ENCODE results near the gene PTBP3. TPM values are rescaled to one million over a fixed set of nuclear protein-coding genes. Genes with fewer than 3 reads are reported as not detected.

PTBP3 gene
- polyA plus RNA-seq, 2 of the 4 experiments (the other 2 are of a cell fraction): 55.7 to 105 TPM

DNA sequence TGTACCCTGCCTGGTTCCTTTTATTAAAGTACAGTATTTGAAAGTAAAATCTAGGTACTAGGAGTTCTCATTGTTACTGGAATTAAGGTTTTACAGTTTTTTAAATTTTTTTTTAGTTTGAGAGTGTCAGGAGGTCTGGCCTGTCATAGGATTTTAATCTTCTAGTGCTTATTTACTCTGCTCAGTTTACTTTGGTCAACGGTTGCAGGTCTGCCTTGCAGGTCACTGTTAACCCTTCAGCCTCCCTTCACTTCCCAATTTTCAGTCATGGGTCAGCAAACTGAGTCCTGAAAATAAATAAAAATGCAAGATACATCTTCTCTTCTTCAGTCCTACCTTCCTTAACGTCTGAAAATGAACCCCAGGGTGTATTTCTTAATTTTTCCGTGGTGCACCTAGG lies 18.8 kb upstream of the PTBP3 start (continued):
- no peak for TF ChIP-seq ATOH8 (CRISPR knock-in tag; IDR thresholded peaks at IDR 0.05; ENCODE audit: low read depth)
- TF ChIP-seq HEYL (CRISPR knock-in tag; IDR thresholded peaks at IDR 0.05): no peak
- TF ChIP-seq KDM5A (IDR thresholded peaks at IDR 0.05): no peak
- no peak for TF ChIP-seq ZC3H11A (IDR thresholded peaks at IDR 0.05)
- no peak for TF ChIP-seq NFE2L2 (conservative IDR thresholded peaks at IDR 0.05; ENCODE audit: low read length)

GRCh38 chr9:112351184-112351583 lies 17.8 kb upstream of the PTBP3 start:
- ATAC-seq (no peak), DNase-seq (ENCODE audit: low read depth in 1 of 2, low spot score in 1 of 2) (no peak), FAIRE-seq (no peak)
- POLR2A ChIA-PET: interaction anchor here (0.9 kb wide), 1 partner anchor 455 kb away, joined by 3 read pairs; the partner anchor contains the start of gene UGCG
- CTCF ChIA-PET: interaction anchor here (0.6 to 2.5 kb wide), 7 partner anchors 10 to 444 kb away, joined by 3 to 16 read pairs (median 3); partner anchors contain the start of gene PTBP3
- Histone ChIP-seq H3K4me2 (no peak overlapping the region), H3K4me1 (peaks cover 18% of the 10 kb centered on the region; the same call in 1 of the 3 replicates), H3K4me3 (no peak overlapping the region), H3K27ac (no peak overlapping the region), H3K9me3 (0 out of 3 replicates have a peak, but pooled peaks cover 5% of the 10 kb centered on the region)
- 55% methylated on average over 3 of the region's 3 CpGs for WGBS (ENCODE audit: missing lambda C conversion rate)
- no peak for TF ChIP-seq FOSL2 (IDR thresholded peaks at IDR 0.05)
- TF ChIP-seq FOSL2 (CRISPR knock-in tag; IDR thresholded peaks at IDR 0.05): peak; percentile 38
- no peak for TF ChIP-seq HOXB13 (CRISPR knock-in tag; IDR thresholded peaks at IDR 0.05; ENCODE audit: low read depth)

- DNase-seq (ENCODE audit: low read depth in 1 of 2, low spot score in 1 of 2) (no peak), ATAC-seq (peak; percentile 57 to 59; a peak in 4 of 6 replicates), FAIRE-seq (no peak)
- 60% methylated on average over 4 of the region's 4 CpGs for WGBS (ENCODE audit: missing lambda C conversion rate)
- TF ChIP-seq, protein P1, sequence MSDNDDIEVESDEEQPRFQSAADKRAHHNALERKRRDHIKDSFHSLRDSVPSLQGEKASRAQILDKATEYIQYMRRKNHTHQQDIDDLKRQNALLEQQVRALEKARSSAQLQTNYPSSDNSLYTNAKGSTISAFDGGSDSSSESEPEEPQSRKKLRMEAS (IDR thresholded peaks at IDR 0.05): no peak
- TF ChIP-seq KDM5A (IDR thresholded peaks at IDR 0.05): no peak
- TF ChIP-seq, protein P2, sequence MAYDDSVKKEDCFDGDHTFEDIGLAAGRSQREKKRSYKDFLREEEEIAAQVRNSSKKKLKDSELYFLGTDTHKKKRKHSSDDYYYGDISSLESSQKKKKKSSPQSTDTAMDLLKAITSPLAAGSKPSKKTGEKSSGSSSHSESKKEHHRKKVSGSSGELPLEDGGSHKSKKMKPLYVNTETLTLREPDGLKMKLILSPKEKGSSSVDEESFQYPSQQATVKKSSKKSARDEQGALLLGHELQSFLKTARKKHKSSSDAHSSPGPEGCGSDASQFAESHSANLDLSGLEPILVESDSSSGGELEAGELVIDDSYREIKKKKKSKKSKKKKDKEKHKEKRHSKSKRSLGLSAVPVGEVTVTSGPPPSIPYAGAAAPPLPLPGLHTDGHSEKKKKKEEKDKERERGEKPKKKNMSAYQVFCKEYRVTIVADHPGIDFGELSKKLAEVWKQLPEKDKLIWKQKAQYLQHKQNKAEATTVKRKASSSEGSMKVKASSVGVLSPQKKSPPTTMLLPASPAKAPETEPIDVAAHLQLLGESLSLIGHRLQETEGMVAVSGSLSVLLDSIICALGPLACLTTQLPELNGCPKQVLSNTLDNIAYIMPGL (CRISPR knock-in tag; IDR thresholded peaks at IDR 0.05; ENCODE audit: borderline replicate concordance): no peak
- TF ChIP-seq EP300 (IDR thresholded peaks at IDR 0.05): no peak
- TF ChIP-seq RAD21 (conservative IDR thresholded peaks at IDR 0.05 in 1 of 2, IDR thresholded peaks at IDR 0.05 in 1 of 2): no peak
- TF ChIP-seq MAFK (IDR thresholded peaks at IDR 0.05; ENCODE audit: partially characterized antibody): no peak
- no peak for TF ChIP-seq KDM1A (IDR thresholded peaks at IDR 0.05; ENCODE audit: low read depth)
- TF ChIP-seq PHF8 (IDR thresholded peaks at IDR 0.05; ENCODE audit: borderline replicate concordance, low read depth): no peak
- TF ChIP-seq JUN (IDR thresholded peaks at IDR 0.05): no peak
- TF ChIP-seq FOSL2 (IDR thresholded peaks at IDR 0.05): no peak
- TF ChIP-seq FOSL2 (CRISPR knock-in tag; IDR thresholded peaks at IDR 0.05): no peak
- TF ChIP-seq RFX5 (IDR thresholded peaks at IDR 0.05): no peak
- TF ChIP-seq RNF2 (IDR thresholded peaks at IDR 0.05; ENCODE audit: borderline replicate concordance, low read depth): no peak
- TF ChIP-seq NFE2L2 (conservative IDR thresholded peaks at IDR 0.05; ENCODE audit: low read length): no peak
- no peak for TF ChIP-seq ZC3H11A (IDR thresholded peaks at IDR 0.05)
- TF ChIP-seq HOXA7 (CRISPR knock-in tag; IDR thresholded peaks at IDR 0.05): no peak
- TF ChIP-seq ESRRA (IDR thresholded peaks at IDR 0.05; ENCODE audit: borderline replicate concordance, low read length): no peak
- TF ChIP-seq, protein P3, sequence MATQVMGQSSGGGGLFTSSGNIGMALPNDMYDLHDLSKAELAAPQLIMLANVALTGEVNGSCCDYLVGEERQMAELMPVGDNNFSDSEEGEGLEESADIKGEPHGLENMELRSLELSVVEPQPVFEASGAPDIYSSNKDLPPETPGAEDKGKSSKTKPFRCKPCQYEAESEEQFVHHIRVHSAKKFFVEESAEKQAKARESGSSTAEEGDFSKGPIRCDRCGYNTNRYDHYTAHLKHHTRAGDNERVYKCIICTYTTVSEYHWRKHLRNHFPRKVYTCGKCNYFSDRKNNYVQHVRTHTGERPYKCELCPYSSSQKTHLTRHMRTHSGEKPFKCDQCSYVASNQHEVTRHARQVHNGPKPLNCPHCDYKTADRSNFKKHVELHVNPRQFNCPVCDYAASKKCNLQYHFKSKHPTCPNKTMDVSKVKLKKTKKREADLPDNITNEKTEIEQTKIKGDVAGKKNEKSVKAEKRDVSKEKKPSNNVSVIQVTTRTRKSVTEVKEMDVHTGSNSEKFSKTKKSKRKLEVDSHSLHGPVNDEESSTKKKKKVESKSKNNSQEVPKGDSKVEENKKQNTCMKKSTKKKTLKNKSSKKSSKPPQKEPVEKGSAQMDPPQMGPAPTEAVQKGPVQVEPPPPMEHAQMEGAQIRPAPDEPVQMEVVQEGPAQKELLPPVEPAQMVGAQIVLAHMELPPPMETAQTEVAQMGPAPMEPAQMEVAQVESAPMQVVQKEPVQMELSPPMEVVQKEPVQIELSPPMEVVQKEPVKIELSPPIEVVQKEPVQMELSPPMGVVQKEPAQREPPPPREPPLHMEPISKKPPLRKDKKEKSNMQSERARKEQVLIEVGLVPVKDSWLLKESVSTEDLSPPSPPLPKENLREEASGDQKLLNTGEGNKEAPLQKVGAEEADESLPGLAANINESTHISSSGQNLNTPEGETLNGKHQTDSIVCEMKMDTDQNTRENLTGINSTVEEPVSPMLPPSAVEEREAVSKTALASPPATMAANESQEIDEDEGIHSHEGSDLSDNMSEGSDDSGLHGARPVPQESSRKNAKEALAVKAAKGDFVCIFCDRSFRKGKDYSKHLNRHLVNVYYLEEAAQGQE (IDR thresholded peaks at IDR 0.05): no peak
- no peak for TF ChIP-seq HOXB13 (CRISPR knock-in tag; IDR thresholded peaks at IDR 0.05; ENCODE audit: low read depth)
- no peak for TF ChIP-seq FOSB (CRISPR knock-in tag; IDR thresholded peaks at IDR 0.05)
- Histone ChIP-seq H3K4me3 (peak overlapping the region; percentile 41), H3K4me2 (peak overlapping the region; percentile 68), H3K9me3 (0 out of 3 replicates have a peak, but pooled peaks cover 5% of the 10 kb centered on the region), H3K4me1 (peaks cover 18% of the 10 kb centered on the region; the same call in 1 of the 3 replicates), H3K27ac (peak overlapping the region; percentile 67 to 85)
- ChIA-PET CTCF (interaction anchor here (2.1 kb wide), 1 partner anchor 12 kb away, joined by 10 read pairs; no protein-coding TSS in a partner anchor), POLR2A (interaction anchor here (1.4 kb wide), 1 partner anchor 16 kb away, joined by 5 read pairs; the partner anchor contains the start of gene PTBP3)
These were observed 15.6 kb upstream of the PTBP3 start for GRCh38 chr9:112349008-112349333.

Data from A549 (cell line).